Measurements from ENCODE around the gene RBM45.

RBM45 gene

DNA sequence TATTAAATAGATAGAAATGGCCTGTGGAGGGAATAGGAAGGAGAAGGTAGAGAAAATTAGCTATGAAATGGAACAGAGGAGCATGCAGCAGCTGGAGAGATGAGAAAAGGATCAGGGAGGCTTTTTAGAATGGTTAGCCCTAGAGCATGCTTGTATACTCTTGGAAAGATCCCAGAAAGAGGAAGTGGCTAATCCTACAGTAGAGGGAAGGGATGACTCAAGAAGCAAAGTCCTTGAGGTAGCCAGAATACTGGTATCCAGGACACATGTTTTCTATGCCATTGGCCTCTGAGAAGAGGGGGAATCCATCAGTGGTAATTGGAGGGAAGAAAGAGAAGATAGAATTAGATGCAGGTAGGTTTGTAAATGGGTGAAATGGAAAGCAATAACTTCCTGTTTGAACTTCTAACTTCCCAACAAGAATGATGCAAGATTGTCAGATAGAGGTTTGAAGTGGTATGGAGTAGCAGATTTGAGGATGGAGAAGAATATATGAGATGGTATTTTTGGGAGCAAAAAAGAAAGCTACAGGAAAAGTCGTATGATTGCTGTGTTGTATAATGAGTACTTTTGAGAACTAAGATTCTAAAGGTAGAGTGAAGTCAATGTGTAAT is 64.9 kb downstream of the RBM45 start:
- TF ChIP-seq FOXM1 (IDR thresholded peaks at IDR 0.05; ENCODE audit: borderline replicate concordance) (no peak), LEF1 (IDR thresholded peaks at IDR 0.05; ENCODE audit: borderline replicate concordance) (no peak), HDGF (IDR thresholded peaks at IDR 0.05; ENCODE audit: borderline replicate concordance) (no peak), BHLHE40 (IDR thresholded peaks at IDR 0.05; ENCODE audit: borderline replicate concordance) (no peak), NFRKB (IDR thresholded peaks at IDR 0.05) (no peak), FOXK2 (IDR thresholded peaks at IDR 0.05) (no peak)
- TF ChIP-seq, protein P1, sequence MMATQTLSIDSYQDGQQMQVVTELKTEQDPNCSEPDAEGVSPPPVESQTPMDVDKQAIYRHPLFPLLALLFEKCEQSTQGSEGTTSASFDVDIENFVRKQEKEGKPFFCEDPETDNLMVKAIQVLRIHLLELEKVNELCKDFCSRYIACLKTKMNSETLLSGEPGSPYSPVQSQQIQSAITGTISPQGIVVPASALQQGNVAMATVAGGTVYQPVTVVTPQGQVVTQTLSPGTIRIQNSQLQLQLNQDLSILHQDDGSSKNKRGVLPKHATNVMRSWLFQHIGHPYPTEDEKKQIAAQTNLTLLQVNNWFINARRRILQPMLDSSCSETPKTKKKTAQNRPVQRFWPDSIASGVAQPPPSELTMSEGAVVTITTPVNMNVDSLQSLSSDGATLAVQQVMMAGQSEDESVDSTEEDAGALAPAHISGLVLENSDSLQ (IDR thresholded peaks at IDR 0.05) = no peak
- DNase-seq (ENCODE audit: extremely low spot score) = no peak
- ChIA-PET CTCF (no interaction called here), POLR2A (no interaction called here)
